Skin epidermis (tissue), 12 donors: ENCODE data around the gene CDK8.
A peak's percentile ranks its signal among the peaks of the same experiment; 100 is the strongest.

Source experiments
- H3K27ac ChIP-seq, 21 experiments: fragments of 200-600 bp; sonication (generic) in 11 of 21; one replicate each; pipeline ENCODE4 v1.5.0; 2020; ENCODE audit warnings: mild to moderate bottlenecking in 3 of 21, inconsistent platforms in 2 of 21, moderate library complexity in 2 of 21
- H3K4me3 ChIP-seq, 7 experiments: fragments of 200-600 bp; sonication (generic) in 2 of 7; one replicate each; pipeline ENCODE4 v1.5.0; 2020; ENCODE audit warnings: inconsistent platforms in 2 of 7, mild to moderate bottlenecking in 2 of 7, moderate library complexity in 1 of 7

The CDK8 gene

DNA sequence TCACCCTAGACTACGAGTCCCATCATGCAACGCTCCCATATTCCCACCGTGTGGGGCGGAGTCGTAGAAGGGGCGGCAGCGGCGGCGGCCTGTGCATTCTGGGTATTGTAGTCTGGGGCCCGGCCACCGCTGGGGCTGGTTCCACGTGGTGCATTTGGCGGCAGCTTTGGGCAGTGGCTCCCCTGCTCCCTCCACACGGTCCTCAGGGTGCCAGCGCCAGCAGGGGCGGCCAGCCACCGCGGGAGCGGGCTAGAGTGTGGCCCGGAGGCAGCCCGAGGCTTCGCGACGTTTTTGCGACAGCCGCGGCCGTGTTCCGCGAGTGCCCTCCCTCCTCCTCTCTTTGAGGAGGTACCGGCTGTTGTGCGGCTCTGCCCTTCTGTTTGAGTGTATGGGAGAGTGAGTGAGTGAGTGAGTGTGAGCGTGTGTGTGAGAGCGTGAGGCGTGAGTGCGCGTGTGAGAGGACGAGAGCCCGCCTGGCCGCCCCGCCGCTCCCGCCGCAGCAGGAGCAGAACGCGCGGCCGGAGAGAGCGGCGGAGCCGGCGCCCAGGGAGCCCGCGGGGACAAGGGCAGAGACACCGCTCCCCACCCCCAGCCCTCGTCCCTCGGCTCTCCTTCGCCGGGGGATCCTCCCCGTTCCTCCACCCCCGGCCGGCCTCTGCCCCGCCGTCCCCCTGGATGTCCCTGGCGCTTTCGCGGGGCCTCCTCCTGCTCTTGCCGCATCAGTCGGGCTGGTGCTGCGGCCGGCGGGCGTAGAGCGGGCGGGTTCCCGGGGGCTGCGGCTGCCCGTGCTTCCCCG is at the start of gene CDK8:
CDK8 (plus strand) TSS at position 343 of the 796 bp plus-strand sequence. CDS start 513 bp downstream, outside the sequence.
- H3K4me3 ChIP-seq: peak within 1 kb of the TSS; percentile 84 to 99 (median 93)
- peak within 1 kb of the TSS; percentile 77 to 99 (median 97) for H3K27ac ChIP-seq

- Histone ChIP-seq H3K4me3 (no peak overlapping the region), H3K27ac (no peak overlapping the region)
Observed at GRCh38 chr13:26208287-26208686, 45.6 kb upstream of the CDK8 start.

GRCh38 chr13:26213345-26213744 is 40.6 kb upstream of the CDK8 start:
- H3K27ac ChIP-seq: no peak overlapping the region
- H3K4me3 ChIP-seq: no peak overlapping the region

DNA sequence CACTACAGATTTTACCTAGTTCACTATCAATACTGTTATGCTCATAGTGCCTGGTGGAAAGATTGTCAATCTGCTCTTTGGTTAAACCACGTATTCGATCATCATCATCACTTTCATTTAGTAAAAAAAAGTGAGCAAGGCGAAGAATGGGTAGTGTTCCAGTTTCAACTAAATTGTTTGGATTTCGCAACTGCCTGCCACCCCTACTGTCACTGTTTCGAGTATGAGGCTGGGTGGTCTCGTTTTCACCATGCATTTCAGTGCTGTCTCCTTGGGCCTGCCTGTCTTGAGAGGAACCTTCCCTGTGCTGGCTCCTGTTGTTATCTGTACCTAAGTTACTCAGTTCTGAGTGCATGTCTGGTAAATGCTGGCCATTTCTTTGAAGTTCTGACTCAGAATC is 39.9 kb upstream of the CDK8 start:
- Histone ChIP-seq H3K27ac (no peak overlapping the region), H3K4me3 (no peak overlapping the region)

DNA sequence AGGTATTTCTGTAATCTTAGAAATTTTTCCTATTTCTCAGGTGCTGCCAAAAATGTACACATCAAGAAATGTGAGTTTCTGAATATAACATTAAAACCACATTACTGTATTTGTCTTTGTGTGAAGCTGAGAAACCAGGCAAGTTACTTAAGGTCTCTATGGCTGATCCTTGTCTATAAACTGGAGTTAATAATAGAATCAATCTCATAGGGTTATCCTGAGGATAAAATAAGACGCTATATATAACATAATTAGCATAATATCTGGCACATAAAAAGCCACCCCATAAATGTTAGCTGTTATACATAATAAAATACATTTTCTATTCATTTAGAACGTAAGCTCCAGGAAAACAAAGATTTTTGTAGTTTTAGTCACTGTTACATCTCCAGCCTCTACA is 37.9 kb upstream of the CDK8 start:
- no peak overlapping the region for H3K27ac ChIP-seq
- no peak overlapping the region for H3K4me3 ChIP-seq

DNA sequence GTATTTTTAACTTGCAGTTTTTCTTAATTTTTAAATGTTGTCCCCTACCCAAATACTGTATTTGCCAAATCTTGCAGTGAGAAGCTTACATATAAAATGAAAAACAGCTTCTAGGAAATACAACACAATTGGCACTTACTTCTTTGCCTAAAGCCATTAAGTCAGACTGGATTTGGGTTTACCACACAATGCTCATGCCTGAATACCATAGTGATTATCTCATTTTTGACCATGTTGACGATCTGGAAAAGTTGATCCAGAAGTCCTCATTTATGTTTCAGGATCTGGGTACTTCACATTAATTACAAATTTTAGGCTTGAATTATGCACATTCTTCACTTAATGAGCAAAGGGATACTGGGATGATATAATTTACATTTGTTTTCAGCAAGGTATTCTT is 34.2 kb upstream of the CDK8 start:
- Histone ChIP-seq H3K27ac (peak overlapping the region in 1 of 21 experiments; percentile 21), H3K4me3 (no peak overlapping the region)

GRCh38 chr13:26220575-26220974 is 33.4 kb upstream of the CDK8 start:
- Histone ChIP-seq H3K4me3 (peak overlapping the region; percentile 56 to 98 (median 91)), H3K27ac (peak overlapping the region in 3 of 21 experiments; percentile 98 to 100 (median 99))

DNA sequence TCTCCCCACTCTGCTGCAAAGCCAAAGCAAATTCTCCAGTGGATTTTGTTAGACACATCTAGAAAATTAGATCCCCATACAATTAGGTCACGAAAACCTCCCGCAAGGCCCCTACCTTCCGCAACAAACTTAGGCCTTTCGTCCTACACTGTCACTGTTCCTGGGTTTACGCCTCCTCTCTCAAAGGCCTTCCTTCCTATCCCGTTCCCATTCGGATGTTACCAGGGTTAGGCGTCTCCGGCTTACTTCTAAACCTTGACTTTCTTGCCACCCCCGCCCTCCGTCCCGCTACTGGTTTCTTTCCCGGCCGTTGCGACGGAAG is 32.6 kb upstream of the CDK8 start:
- Histone ChIP-seq H3K27ac (peak overlapping the region; percentile 92 to 100 (median 99)), H3K4me3 (peak overlapping the region; percentile 56 to 98 (median 91))

- H3K4me3 ChIP-seq: peak within 1 kb of the TSS; percentile 56 to 98 (median 91)
Observed at GRCh38 chr13:26221721-26222519, 32.0 kb upstream of the CDK8 start, which contains the start of gene RNF6. TSS of gene RNF6 (minus strand) at chr13:26222314. CDS start at chr13:26219649, 2,665 bp downstream.

GRCh38 chr13:26222520-26223046 is 31.3 kb upstream of the CDK8 start:
- Histone ChIP-seq H3K27ac (peak overlapping the region; percentile 92 to 100 (median 99)), H3K4me3 (peak overlapping the region; percentile 56 to 98 (median 91))

More at GRCh38 chr13:26221721-26222519, 32.0 kb upstream of the CDK8 start, which contains the start of gene RNF6:
- H3K27ac ChIP-seq: peak within 1 kb of the TSS; percentile 92 to 100 (median 99)

DNA sequence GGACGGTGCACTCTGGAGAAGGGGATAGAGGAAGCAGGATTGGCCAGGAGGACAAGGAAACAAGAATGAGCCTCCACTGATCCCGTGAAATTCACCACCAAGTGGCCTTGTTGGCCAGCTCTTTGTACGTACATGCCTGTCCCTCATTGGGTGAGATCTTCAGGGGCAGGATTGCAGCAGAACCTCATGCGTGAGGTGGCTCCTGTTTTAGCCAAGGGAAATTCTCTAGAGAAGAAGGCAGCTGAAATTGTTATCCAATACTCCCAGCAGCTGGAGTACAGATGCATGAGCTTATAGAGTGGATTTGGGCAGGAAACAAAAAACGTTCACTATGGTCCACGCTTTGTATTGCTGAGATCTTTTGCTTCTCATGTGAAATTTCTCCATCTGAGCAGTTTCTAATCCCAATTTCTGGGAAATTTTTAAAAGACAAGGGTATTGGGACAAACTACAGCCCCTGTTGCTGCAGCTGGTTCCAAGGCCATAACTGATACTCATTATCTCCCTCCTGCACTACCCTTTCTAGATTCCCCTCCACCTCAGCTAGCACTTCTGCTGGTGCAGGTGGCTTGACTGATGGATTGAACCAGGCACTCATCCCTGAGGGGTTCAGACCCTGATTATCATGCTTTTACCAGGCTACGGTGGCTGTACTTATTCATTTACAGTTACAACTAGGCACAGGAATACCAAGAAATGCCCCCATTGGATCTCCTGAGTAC is 27.9 kb upstream of the CDK8 start:
- Histone ChIP-seq H3K4me3 (no peak overlapping the region), H3K27ac (no peak overlapping the region)

DNA sequence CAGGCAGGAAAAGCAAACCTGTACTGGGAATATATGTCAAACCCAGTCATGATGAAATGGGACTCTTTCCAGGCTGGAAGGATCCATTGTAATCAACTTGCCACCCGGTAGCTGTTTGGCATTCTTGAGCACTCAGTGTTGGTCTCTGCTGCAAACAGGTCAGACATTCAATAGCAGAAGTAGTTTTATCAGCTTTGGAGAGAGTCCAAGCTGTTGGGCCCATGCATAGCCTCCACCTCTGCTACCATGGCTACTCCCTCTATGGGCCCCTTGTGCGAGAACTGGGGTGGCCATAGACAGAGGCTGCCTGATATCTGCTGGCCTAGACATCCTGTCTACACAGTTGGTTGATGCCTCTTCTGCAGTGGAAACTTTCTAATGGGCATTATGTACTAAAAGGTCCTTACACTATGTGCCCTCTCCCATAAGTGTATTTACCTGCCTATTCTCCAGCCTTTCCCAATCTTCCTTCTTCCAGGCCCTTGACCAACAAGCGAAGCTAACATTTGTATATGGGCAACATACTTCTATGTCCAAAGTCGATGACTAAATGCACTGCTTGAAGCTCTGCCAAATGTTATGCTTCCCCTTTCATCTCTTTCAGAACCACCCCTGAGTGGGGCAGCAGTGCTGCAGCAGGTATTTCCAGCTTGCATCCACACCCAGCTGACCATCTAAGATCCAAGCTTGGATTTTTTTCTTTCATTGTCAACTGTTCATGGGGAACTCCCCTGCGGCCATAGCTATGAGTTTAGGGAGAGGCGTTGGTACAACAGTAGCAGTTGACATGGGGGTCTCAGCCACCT is 26.6 kb upstream of the CDK8 start:
- H3K27ac ChIP-seq: no peak overlapping the region
- H3K4me3 ChIP-seq: no peak overlapping the region

- Histone ChIP-seq H3K27ac (no peak overlapping the region), H3K4me3 (no peak overlapping the region)
Observed at GRCh38 chr13:26228096-26228495, 25.8 kb upstream of the CDK8 start.

DNA sequence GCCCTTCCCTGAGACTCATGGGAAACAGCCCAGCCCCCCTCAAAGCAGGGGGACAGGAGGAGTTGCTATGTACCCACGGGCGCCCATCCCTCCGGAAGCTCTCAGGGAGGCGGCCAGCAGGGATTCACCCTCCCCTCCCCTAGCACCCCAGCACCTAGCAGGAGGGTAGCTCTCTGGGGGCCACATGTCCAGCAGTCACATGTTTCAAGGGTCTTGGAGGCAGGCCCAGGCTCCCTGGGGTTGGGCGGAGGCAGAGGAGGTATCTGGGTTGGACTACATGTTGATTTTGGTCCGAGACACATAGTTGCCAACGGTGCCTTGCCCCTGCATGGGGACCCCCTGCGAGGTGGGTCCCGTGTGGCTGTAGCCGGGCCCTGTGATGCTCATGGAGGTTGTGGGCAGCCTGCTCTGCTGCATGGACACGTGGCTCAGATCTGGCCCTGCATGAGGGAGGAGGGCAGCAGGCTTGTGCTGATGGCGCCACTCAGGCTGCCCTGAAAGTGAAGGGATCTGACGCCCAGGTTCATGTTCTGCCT is 24.8 kb upstream of the CDK8 start:
- no peak overlapping the region for H3K27ac ChIP-seq
- H3K4me3 ChIP-seq: no peak overlapping the region

GRCh38 chr13:26230703-26231102 is 23.2 kb upstream of the CDK8 start:
- no peak overlapping the region for H3K27ac ChIP-seq
- H3K4me3 ChIP-seq: no peak overlapping the region

DNA sequence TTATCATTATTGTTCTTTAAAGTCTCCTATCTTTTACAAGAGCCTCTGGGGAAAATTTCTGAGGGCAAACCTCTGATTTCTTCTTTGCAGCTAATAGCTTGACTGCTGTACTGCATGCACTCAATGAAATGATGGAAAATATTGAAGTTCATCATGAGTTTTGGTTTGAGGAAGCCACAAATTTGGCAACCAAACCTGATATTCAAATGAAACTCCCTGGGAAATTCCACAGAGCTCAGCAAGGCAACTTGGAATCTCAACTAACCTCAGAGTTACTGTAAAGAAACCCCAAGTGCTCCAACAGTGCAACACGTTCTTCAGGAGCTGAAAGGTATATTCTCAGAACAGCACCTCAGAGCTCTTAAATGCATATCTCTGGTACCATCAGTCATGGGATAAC is 17.6 kb upstream of the CDK8 start:
- Histone ChIP-seq H3K4me3 (no peak overlapping the region), H3K27ac (no peak overlapping the region)

DNA sequence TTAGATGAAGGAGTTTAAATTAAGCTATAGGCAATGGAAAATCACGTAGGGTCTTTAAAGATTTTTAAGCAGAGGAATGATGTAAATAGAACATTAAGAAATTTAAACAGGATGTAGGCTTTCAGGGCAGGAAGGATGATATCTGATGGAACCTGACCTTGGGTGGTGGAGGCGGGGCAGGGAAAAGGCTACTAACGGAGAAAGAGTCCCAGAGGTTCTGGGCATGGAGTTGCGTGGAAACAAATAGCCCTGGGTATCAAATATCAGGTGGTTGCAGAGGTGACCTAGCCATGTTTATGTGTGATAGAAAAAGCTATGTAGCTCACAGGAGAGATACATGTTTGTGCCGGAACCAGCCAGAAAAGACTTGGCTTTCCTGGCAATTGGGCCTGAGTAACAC is 7.8 kb upstream of the CDK8 start:
- Histone ChIP-seq H3K27ac (no peak overlapping the region), H3K4me3 (no peak overlapping the region)

GRCh38 chr13:26247011-26247410 is 6.9 kb upstream of the CDK8 start:
- H3K27ac ChIP-seq: no peak overlapping the region
- no peak overlapping the region for H3K4me3 ChIP-seq

DNA sequence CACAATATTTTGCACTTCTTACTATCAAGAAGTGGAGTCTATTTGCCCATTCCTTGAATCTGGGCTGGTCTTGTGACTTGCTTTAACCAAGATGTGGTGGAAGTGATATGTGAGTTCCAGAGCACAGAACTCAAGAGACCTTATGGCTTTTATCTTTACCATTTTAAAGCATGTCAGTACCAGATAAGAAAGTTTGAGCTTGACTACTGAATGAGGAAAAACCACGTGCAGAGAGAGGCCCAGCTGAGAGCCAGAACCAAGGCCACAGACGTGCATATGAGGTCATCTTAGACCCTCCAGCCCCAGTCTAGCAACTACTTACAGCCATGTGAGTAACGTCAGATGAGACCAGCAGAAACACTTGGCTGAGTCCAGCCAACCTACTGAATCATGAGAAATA is 6.3 kb upstream of the CDK8 start:
- no peak overlapping the region for H3K4me3 ChIP-seq
- no peak overlapping the region for H3K27ac ChIP-seq
